ENCODE results near the gene SEC16A. TPM values are rescaled to one million over a fixed set of nuclear protein-coding genes. Genes with fewer than 3 reads are reported as not detected.
A peak's percentile ranks its signal among the peaks of the same experiment; 100 is the strongest.

The SEC16A gene
- total RNA-seq, 1 experiment from 2014 or later: 44.5 TPM

- H3K9me3 ChIP-seq (replicated peaks): no peaks in the 10 kb centered on the region
- H3K4me3 ChIP-seq: peak within 1 kb of the TSS; percentile 87
- peaks cover 28% of the 10 kb centered on the region for H3K36me3 ChIP-seq
- peaks cover 22% of the 10 kb centered on the region for H3K4me1 ChIP-seq
- H3K27ac ChIP-seq: peak within 1 kb of the TSS; percentile 15; the same call in 1 of the 2 replicates
- DNase-seq: peak; percentile 79 to 81
- H3K27me3 ChIP-seq: no peaks in the 10 kb centered on the region
Observed at GRCh38 chr9:136439481-136440408, 43.1 kb downstream of the SEC16A start, which contains the start of gene INPP5E. TSS of gene INPP5E (minus strand) at chr9:136439845. CDS start at chr9:136439419, 426 bp downstream.

- Histone ChIP-seq H3K4me3 (peak overlapping the region; percentile 87), H3K27me3 (no peaks in the 10 kb centered on the region), H3K4me1 (peaks cover 22% of the 10 kb centered on the region), H3K27ac (peak overlapping the region; percentile 15; the same call in 1 of the 2 replicates), H3K36me3 (peaks cover 28% of the 10 kb centered on the region), H3K9me3 (replicated peaks) (no peaks in the 10 kb centered on the region)
- peak; percentile 64 to 71 for DNase-seq
Observed at GRCh38 chr9:136438548-136439480, 44.0 kb downstream of the SEC16A start.

GRCh38 chr9:136437839-136438547, 44.8 kb downstream of the SEC16A start:
- no peak overlapping the region; the same call in 1 of the 2 replicates for H3K27ac ChIP-seq
- H3K36me3 ChIP-seq: peaks cover 23% of the 10 kb centered on the region
- no peaks in the 10 kb centered on the region for H3K27me3 ChIP-seq
- H3K4me3 ChIP-seq: peak overlapping the region; percentile 87
- DNase-seq: no peak
- peaks cover 22% of the 10 kb centered on the region for H3K4me1 ChIP-seq
- H3K9me3 ChIP-seq (replicated peaks): no peaks in the 10 kb centered on the region

GRCh38 chr9:136437430-136437829, 45.4 kb downstream of the SEC16A start:
- Histone ChIP-seq H3K36me3 (peaks cover 19% of the 10 kb centered on the region), H3K9me3 (replicated peaks) (no peaks in the 10 kb centered on the region), H3K27ac (no peak overlapping the region), H3K27me3 (no peaks in the 10 kb centered on the region), H3K4me3 (peak overlapping the region; percentile 87), H3K4me1 (peaks cover 22% of the 10 kb centered on the region)
- no peak for DNase-seq

- H3K36me3 ChIP-seq: peaks cover 18% of the 10 kb centered on the region
Observed at GRCh38 chr9:136436055-136436634, 46.7 kb downstream of the SEC16A start.

GRCh38 chr9:136434580-136435169, 48.2 kb downstream of the SEC16A start:
- no peak for DNase-seq
- Histone ChIP-seq H3K4me3 (no peak overlapping the region), H3K27ac (no peak overlapping the region), H3K27me3 (no peaks in the 10 kb centered on the region), H3K9me3 (replicated peaks) (no peaks in the 10 kb centered on the region), H3K4me1 (peaks cover 9% of the 10 kb centered on the region; the same call in 1 of the 2 replicates), H3K36me3 (peaks cover 22% of the 10 kb centered on the region)

More at GRCh38 chr9:136436055-136436634, 46.7 kb downstream of the SEC16A start:
- Histone ChIP-seq H3K27me3 (no peaks in the 10 kb centered on the region), H3K4me3 (no peak overlapping the region), H3K27ac (no peak overlapping the region), H3K9me3 (replicated peaks) (no peaks in the 10 kb centered on the region), H3K4me1 (peaks cover 22% of the 10 kb centered on the region)
- no peak for DNase-seq

GRCh38 chr9:136433849-136434579, 48.8 kb downstream of the SEC16A start:
- no peak overlapping the region for H3K27ac ChIP-seq
- no peaks in the 10 kb centered on the region for H3K9me3 ChIP-seq (replicated peaks)
- no peak overlapping the region for H3K4me3 ChIP-seq
- peaks cover 27% of the 10 kb centered on the region for H3K36me3 ChIP-seq
- peaks cover 9% of the 10 kb centered on the region; the same call in 1 of the 2 replicates for H3K4me1 ChIP-seq
- no peak for DNase-seq
- no peaks in the 10 kb centered on the region for H3K27me3 ChIP-seq

GRCh38 chr9:136433043-136433715, 49.7 kb downstream of the SEC16A start:
- H3K4me3 ChIP-seq: no peak overlapping the region
- peaks cover 32% of the 10 kb centered on the region for H3K36me3 ChIP-seq
- no peak overlapping the region for H3K27ac ChIP-seq
- peaks cover 9% of the 10 kb centered on the region; the same call in 1 of the 2 replicates for H3K4me1 ChIP-seq
- no peaks in the 10 kb centered on the region for H3K27me3 ChIP-seq
- H3K9me3 ChIP-seq (replicated peaks): no peaks in the 10 kb centered on the region
- no peak for DNase-seq

- H3K36me3 ChIP-seq: peaks cover 35% of the 10 kb centered on the region
- no peaks in the 10 kb centered on the region for H3K9me3 ChIP-seq (replicated peaks)
- H3K27ac ChIP-seq: no peak overlapping the region
- peaks cover 3% of the 10 kb centered on the region; the same call in 1 of the 2 replicates for H3K4me1 ChIP-seq
- H3K27me3 ChIP-seq: no peaks in the 10 kb centered on the region
- no peak for DNase-seq
- no peak overlapping the region for H3K4me3 ChIP-seq
Observed at GRCh38 chr9:136432591-136432990, 50.2 kb downstream of the SEC16A start.

- Histone ChIP-seq H3K4me3 (no peak overlapping the region), H3K9me3 (replicated peaks) (no peaks in the 10 kb centered on the region), H3K4me1 (no peaks in the 10 kb centered on the region), H3K27ac (no peak overlapping the region), H3K27me3 (no peaks in the 10 kb centered on the region), H3K36me3 (peaks cover 32% of the 10 kb centered on the region)
- no peak for DNase-seq
Observed at GRCh38 chr9:136431782-136432350, 51.0 kb downstream of the SEC16A start.

- no peaks in the 10 kb centered on the region for H3K9me3 ChIP-seq (replicated peaks)
- H3K4me3 ChIP-seq: no peak overlapping the region
- no peak for DNase-seq
- H3K4me1 ChIP-seq: no peaks in the 10 kb centered on the region
- peaks cover 38% of the 10 kb centered on the region for H3K36me3 ChIP-seq
- no peak overlapping the region for H3K27ac ChIP-seq
- H3K27me3 ChIP-seq: no peaks in the 10 kb centered on the region
Observed at GRCh38 chr9:136430588-136431234, 52.1 kb downstream of the SEC16A start.
